Right lobe of liver (tissue), 4 donors: ENCODE data around the gene ELF2.

Experiments used
- CTCF ChIP-seq, 4 donors: fragments of 200-600 bp in 3 of 4; fragments of 450-650 bp in 1 of 4; IDR thresholded peaks; one replicate each; pipeline versions ENCODE4 v1.5.1 to v1.8.0; 2016 to 2022; ENCODE audit warnings: antibody characterized with exemption in 4 of 4, mild to moderate bottlenecking in 2 of 4
- POLR2A ChIP-seq: fragments of 450-650 bp; IDR thresholded peaks from one replicate; pipeline ENCODE4 v1.6.1; 2017; ENCODE audit warnings: antibody characterized with exemption, mild to moderate bottlenecking
- donor health status: DM: no; HTN: no; CAD: no.
- donor health status: DM: no; HTN: no; CAD: no.
- donor health status: DM: no; HTN: yes; CAD: no.

- TF ChIP-seq POLR2A = no peak
- no peak for TF ChIP-seq CTCF (IDR thresholded peaks at IDR 0.05)
These were observed 32.7 kb downstream of the ELF2 start for GRCh38 chr4:139144161-139144859.
